Islet precursor cell (in vitro differentiated cells): ENCODE data around the gene LIPC.
A peak's percentile ranks its signal among the peaks of the same experiment; 100 is the strongest.

Experiments used
- DNase-seq: peaks from one replicate; pipeline ENCODE4 v3.0.0-alpha.2; 2018

LIPC gene

DNA sequence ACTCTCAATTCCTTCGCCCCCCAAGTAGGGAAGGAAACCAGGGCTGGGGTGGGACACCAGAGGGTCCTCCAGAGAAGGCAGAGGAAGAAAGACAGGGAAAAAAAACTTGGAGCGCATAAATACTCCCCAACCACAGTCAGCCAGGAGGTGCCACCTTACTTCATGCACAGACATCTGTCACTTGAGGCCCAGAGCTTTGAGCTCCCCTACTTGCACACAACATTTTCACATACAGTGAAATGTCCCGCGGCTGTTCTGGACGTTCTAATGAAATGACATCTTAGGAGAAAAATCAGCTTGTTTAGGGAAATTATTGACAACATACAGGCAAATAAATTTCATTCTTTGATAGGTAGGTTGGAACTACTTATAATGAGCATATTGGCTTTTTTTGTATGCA is 113.0 kb downstream of the LIPC start:
- peak; percentile 27 for DNase-seq

GRCh38 chr15:58545307-58546065 is 113.7 kb downstream of the LIPC start:
- peak; percentile 50 for DNase-seq

DNA sequence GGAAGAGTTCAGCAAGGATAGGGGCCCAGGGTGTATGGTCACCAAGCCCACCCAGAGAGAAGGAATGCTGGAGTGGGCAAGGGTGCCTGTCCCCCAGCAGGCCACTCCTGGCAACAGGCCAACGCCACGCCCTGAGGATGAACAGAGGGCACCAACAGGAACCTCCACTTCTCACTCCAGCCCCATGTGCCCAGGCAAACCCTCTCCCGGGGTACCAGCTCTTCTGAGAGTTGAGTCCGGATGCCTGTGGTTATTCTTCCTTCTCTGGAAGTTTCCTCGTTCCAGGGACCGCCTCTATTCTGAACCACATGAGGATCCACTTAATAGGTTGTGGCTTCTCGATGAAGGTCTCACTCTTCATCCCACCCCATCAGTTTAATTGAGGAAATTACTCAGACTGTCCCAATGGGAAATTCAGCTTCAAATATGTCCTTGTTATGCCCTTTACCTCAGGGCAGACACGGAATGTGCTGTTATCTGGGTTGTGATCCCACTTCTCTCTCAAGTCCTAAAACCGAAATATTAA is 114.3 kb downstream of the LIPC start:
- DNase-seq, result no peak

- peak; percentile 95 for DNase-seq
Measured at GRCh38 chr15:58546635-58547627, 115.1 kb downstream of the LIPC start.

GRCh38 chr15:58547628-58548307 is 116.0 kb downstream of the LIPC start:
- peak; percentile 50 for DNase-seq

- peak; percentile 54 for DNase-seq
Measured at GRCh38 chr15:58548308-58549012, 116.7 kb downstream of the LIPC start.

DNA sequence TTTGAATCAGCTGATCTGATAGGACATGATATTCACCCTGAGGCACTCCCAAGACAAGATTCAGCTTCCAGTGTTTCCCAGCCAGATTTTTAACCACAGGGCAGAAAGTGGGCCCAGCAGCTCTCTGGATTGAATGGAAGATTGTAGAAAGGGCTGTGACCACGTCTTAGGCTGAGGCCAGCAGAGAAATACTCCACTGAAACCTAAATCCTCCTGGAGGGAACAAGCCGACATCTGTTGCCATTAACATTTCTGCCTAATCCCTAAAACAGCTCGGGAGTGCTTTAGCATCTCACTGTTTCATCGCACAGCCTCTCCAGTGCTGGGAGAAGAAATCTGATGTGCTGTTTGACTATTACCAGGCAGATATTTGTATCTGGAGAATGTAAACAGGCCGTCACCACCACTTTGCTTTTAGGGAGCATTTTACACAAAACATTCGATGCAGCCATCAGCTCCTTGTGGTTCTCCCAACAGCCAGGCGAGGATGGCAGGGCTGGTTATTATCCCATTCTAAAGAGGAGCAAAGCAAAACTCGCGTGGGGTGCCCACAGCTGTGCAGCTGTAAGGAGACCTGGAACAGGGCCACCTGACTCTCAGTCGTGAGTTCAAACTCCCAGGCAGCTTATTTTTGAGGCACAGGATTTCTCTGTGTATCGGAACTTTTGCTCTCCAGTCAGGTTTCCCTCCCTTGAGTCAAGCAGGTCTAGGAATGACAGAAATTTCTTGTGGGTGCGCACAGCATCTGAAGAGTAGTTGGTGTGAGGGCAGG is 117.4 kb downstream of the LIPC start:
- DNase-seq, result peak; percentile 86

- DNase-seq, result no peak
Measured at GRCh38 chr15:58549785-58550074, 117.9 kb downstream of the LIPC start.

DNA sequence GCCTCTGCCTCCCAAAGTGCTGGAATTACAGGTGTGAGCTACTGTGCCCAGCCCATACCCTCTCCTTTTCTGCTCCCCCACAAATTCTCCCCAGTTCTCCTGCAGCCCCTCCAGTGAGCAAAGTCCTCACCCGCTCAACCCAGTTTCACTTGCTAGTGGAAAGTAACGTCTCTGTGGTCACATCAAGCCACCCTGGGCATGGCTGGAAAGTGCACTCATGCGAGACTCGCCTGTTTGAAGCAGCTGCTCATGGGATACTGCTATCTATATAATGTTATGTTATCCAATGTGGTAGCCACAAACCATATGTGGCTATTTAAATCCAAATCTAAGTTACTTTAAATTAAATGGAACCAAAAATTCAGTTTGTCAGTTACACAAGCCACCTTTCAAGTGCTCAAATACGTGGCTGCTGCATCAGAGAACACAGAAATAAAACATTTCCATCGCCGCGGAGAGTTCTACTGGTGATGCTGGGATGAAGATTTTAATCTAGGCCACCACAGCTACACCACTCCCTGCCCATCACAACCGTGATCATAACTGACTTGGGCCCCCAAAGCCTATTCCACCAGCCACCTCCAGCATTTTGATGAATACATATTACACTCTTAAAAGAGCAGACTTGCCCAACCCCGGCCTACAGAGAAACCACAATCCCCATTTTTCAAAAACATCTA is 119.4 kb downstream of the LIPC start:
- peak; percentile 29 for DNase-seq

GRCh38 chr15:58551764-58552504 is 120.1 kb downstream of the LIPC start:
- DNase-seq, result peak; percentile 86

DNA sequence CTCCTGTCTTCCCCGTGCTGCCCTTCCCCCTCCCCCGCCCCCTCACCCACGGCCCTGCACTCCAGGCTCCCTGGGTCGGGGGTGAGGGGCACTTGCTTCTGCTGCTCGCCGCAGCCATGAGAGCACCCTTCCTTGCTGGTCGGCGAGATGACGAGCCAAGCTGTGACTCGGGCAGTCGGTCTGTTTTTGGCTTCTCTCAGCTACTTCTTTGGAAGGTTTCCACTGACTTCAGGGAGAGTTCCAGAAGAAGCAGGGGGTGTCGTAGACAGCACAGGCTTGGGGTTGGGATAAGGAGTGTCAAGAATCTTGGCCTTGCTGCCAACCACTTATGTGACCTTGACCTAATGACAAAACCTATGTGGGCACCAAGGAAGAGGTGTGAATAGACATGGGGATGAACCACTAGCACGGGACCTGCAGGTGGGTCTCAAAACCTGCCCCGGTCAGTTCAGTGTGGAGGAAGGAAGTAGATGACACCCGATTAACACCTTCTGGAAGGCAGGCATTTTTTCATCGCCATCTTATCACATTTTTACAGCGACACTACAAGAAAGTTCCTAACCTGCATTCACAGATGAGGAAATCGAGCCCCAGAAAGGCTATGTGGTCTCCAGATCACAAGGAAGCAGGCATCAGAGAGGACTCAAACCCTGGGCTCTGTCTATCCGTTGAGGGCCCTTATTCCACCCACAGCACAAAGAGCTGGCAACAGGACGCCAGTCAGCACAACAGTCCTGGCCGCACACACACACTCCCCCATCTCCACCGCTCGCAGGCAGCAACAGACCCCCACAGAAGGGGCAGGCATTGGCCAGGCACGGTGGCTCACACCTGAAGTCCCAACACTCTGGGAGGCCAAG is 120.9 kb downstream of the LIPC start:
- DNase-seq, result peak; percentile 35

- peak; percentile 20 for DNase-seq
Measured at GRCh38 chr15:58553365-58553918, 121.7 kb downstream of the LIPC start.

GRCh38 chr15:58554758-58555157 is 123.0 kb downstream of the LIPC start:
- peak; percentile 14 for DNase-seq

- DNase-seq, result peak; percentile 83
Measured at GRCh38 chr15:58555162-58556027, 123.6 kb downstream of the LIPC start.

DNA sequence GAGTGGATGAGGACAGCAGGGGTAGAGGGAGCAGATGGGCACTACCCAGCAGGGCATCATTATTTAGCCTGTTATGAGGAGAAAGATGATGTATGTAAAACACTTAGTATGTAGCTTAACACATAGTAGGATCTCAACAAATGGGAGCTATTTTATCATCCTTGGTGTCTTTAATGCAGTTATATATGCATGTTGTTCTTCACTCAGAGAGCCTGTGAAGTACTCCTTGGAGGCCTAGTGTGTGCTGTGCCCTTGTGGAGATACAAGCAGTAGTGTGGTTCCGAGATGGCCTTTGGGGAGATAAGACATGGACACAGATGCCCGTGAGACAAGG is 124.2 kb downstream of the LIPC start:
- no peak for DNase-seq

DNA sequence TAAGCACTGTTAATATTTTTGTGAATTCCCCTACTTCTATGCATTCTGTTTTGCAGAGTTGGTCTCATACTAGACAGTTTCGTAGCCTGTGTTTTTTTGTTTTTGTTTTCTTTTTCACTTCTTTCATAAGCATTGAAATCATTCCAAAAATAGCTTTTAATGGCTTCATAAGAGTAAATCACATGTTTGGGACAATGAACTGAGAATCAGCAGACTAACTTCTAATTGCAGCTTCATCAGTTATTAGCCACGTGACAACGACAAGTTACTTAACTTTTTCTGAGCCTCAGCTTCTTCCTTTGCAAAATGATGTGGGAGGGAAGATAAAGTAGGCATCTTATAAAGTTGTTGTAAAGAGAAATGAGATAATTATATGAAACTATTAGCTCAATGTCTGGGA is 124.8 kb downstream of the LIPC start:
- no peak for DNase-seq

- peak; percentile 7 for DNase-seq
Measured at GRCh38 chr15:58558777-58559176, 127.0 kb downstream of the LIPC start.
